A549 (cell line): ENCODE measurements around the gene TRAF3. TPM values are rescaled to one million over a fixed set of nuclear protein-coding genes. Genes with fewer than 3 reads are reported as not detected.
A peak's percentile ranks its signal among the peaks of the same experiment; 100 is the strongest.

ENCODE experiments used
- ATAC-seq, 2 experiments: fragments of 200-7000 bp in 1 of 2; fragments of >200 bp in 1 of 2; cut with Nextera tagmentation in 1 of 2; cut with Tn5 transposase in 1 of 2; 3 replicates each; pipeline versions ENCODE4 v1.8.0 to v1.9.1; 2018 to 2020; ENCODE audit warnings: mild to moderate bottlenecking in 1 of 2, moderate library complexity in 1 of 2
- CTCF ChIA-PET: fragments of 300-600 bp; sonication (Branson Sonifier 250); formaldehyde crosslinking; extraction: SDS; loops from one replicate; lab custom pipeline; 2021; ENCODE audit warnings: antibody characterized with exemption, inconsistent platforms; lab: Yijun Ruan, JAX
- POLR2A ChIA-PET: fragments of 350-600 bp; formaldehyde crosslinking; extraction: SDS; loops from one replicate; lab custom pipeline; 2021; ENCODE audit warnings: antibody characterized with exemption, inconsistent platforms; lab: Yijun Ruan, JAX
- DNase-seq, 2 experiments: peaks; one replicate each; pipeline versions ENCODE4 v3.0.0 to v3.0.0-alpha.2; 2011 to 2016; ENCODE audit warnings: low read depth in 1 of 2, low spot score in 1 of 2
- FAIRE-seq: peaks from 2 replicates; lab custom pipeline; 2011; peaks lifted over from hg19 to GRCh38; lab: Jason Lieb, UNC
- H3K27ac ChIP-seq, 2 experiments: fragments of >200 bp; sonication (Bioruptor Twin); formaldehyde crosslinking; 3 replicates each; pipeline ENCODE4 v1.5.1; 2016 to 2017
- H3K4me1 ChIP-seq: fragments of >200 bp; sonication (Bioruptor Twin); formaldehyde crosslinking; 3 replicates; pipeline ENCODE4 v1.6.1; 2016
- H3K4me2 ChIP-seq: fragments of >200 bp; sonication (Bioruptor Twin); formaldehyde crosslinking; 3 replicates; pipeline ENCODE4 v1.6.1; 2016
- H3K4me3 ChIP-seq: fragments of >200 bp; sonication (Bioruptor Twin); formaldehyde crosslinking; 3 replicates; pipeline ENCODE4 v1.5.1; 2016
- H3K9me3 ChIP-seq: fragments of >200 bp; sonication (Bioruptor Twin); formaldehyde crosslinking; 3 replicates; pipeline ENCODE4 v1.6.1; 2016
- BCL3 ChIP-seq: fragments of >200 bp; sonication (Bioruptor Twin); formaldehyde crosslinking; IDR thresholded peaks from 3 replicates; pipeline ENCODE4 v1.6.1; 2016
- BHLHE40 ChIP-seq: IDR thresholded peaks from 2 replicates; pipeline ENCODE4 v1.6.1; 2012; ENCODE audit warnings: low read depth, low read length, inconsistent platforms
- CEBPB ChIP-seq, 2 experiments: fragments of >200 bp in 1 of 2; sonication (Bioruptor Twin) in 1 of 2; formaldehyde crosslinking in 1 of 2; IDR thresholded peaks; 2 replicates each; pipeline ENCODE4 v1.6.1; 2012 to 2016
- CHD2 ChIP-seq: fragments of 150-350 bp; IDR thresholded peaks from 2 replicates; pipeline ENCODE4 v1.6.1; 2014; ENCODE audit warnings: low read length; ENCODE audit not compliant: partially characterized antibody
- ELK1 ChIP-seq: fragments of 150-350 bp; IDR thresholded peaks from 2 replicates; pipeline ENCODE4 v1.6.1; 2014; ENCODE audit warnings: low read depth, mild to moderate bottlenecking, low read length
- FOXS1 ChIP-seq: fragments of 250-450 bp; sonication (Bioruptor Pico); IDR thresholded peaks from 2 replicates; pipeline ENCODE4 v1.5.0; 2020; ENCODE audit warnings: mild to moderate bottlenecking, moderate library complexity
- HDAC2 ChIP-seq: fragments of 200-600 bp; sonication (generic); IDR thresholded peaks from 2 replicates; pipeline ENCODE4 v1.6.1; 2016
- HOXB5 ChIP-seq: fragments of 250-450 bp; sonication (Bioruptor Pico); IDR thresholded peaks from 2 replicates; pipeline ENCODE4 v1.5.0; 2020; ENCODE audit warnings: mild to moderate bottlenecking, moderate library complexity
- JUN ChIP-seq, 2 experiments: fragments of >200 bp; sonication (Bioruptor Twin); formaldehyde crosslinking; IDR thresholded peaks; 2 replicates in 1 of 2; 3 replicates in 1 of 2; pipeline ENCODE4 v1.6.1; 2016 to 2017
- JUNB ChIP-seq: fragments of >200 bp; sonication (Bioruptor Twin); formaldehyde crosslinking; IDR thresholded peaks from 2 replicates; pipeline ENCODE4 v1.6.1; 2016
- MYC ChIP-seq: IDR thresholded peaks from 2 replicates; pipeline ENCODE4 v1.6.1; 2012; ENCODE audit warnings: mild to moderate bottlenecking, inconsistent platforms, low read length, improper control_type of control experiment, borderline replicate concordance
- NPAS2 ChIP-seq: fragments of 250-450 bp; sonication (Bioruptor Pico); IDR thresholded peaks from 2 replicates; pipeline ENCODE4 v1.8.0; 2022; ENCODE audit warnings: mild to moderate bottlenecking, moderate library complexity, borderline replicate concordance
- PBX3 ChIP-seq: IDR thresholded peaks from 2 replicates; pipeline ENCODE4 v1.6.1; 2012
- POLR2AphosphoS2 ChIP-seq: conservative IDR thresholded peaks from 2 replicates; pipeline ENCODE4 v1.6.1; 2012; ENCODE audit warnings: low read length, improper control_type of control experiment, inconsistent platforms
- SMC3 ChIP-seq: fragments of >200 bp; sonication (Bioruptor Twin); formaldehyde crosslinking; IDR thresholded peaks from 3 replicates; pipeline ENCODE4 v1.6.1; 2018; ENCODE audit warnings: inconsistent platforms
- TP53 ChIP-seq: fragments of 250-450 bp; sonication (Bioruptor Pico); IDR thresholded peaks from 2 replicates; pipeline ENCODE4 v1.5.0; 2021; ENCODE audit warnings: mild to moderate bottlenecking, moderate library complexity
- USF2 ChIP-seq: fragments of 450-650 bp; IDR thresholded peaks from 2 replicates; pipeline ENCODE4 v1.6.1; 2014; ENCODE audit warnings: antibody characterized with exemption
- ZC3H11A ChIP-seq: fragments of 450-650 bp; IDR thresholded peaks from 2 replicates; pipeline ENCODE4 v1.6.1; 2014; ENCODE audit warnings: antibody characterized with exemption, mild to moderate bottlenecking
- WGBS: methylation state at CpG from one replicate; pipeline ENCODE4 v1.1.6; 2017; ENCODE audit errors: missing lambda C conversion rate; 5-methylcytosine and 5-hydroxymethylcytosine counted together
- polyA plus RNA-seq, 4 experiments: library from polyadenylated mRNA; depleted of rRNA in 3 of 4; stranded (reverse); fragments of >200 nt; fragmentation: RNase III in 1 of 4; extraction: RNeasy Plus Mini Kit Qiagen cat#74134 plus additional on column Dnase treatment in 1 of 4; gene quantifications; 2 replicates in 3 of 4; 3 replicates in 1 of 4; pipeline ENCODE4 v1.2.3, GENCODE V29; 2011 to 2017

Gene TRAF3
- polyA plus RNA-seq, 2 of the 4 experiments (the other 2 are of a cell fraction), result 20.2 to 25.5 TPM

GRCh38 chr14:102825307-102826095, 48.3 kb downstream of the TRAF3 start:
- no peak overlapping the region for H3K4me2 ChIP-seq
- no peak for DNase-seq
- TF ChIP-seq USF2 (no peak), HDAC2 (no peak), CHD2 (no peak), SMC3 (no peak), NPAS2 (no peak), JUNB (no peak), FOXS1 (CRISPR knock-in tag) (no peak), MYC (no peak), BCL3 (no peak), ZC3H11A (no peak), ELK1 (no peak), PBX3 (no peak), TP53 (CRISPR knock-in tag) (no peak), POLR2AphosphoS2 (no peak), JUN (IDR thresholded peaks at IDR 0.05) (no peak)
- TF ChIP-seq, all 56 proteins: peak for 0
- FAIRE-seq (no peak), ATAC-seq (peak in 1 of 2 experiments; percentile 27; a peak in 3 of 6 replicates)
- WGBS, result 92% methylated on average over 21 of the region's 22 CpGs
- ChIA-PET CTCF (no interaction called here), POLR2A (no interaction called here)
- Histone ChIP-seq H3K9me3 (no peaks in the 10 kb centered on the region), H3K27ac (peak overlapping the region in 1 of 2 experiments; percentile 39; a peak in 2 of 6 replicates), H3K4me1 (peaks cover 13% of the 10 kb centered on the region; the same call in 2 of the 3 replicates), H3K4me3 (no peak overlapping the region)

GRCh38 chr14:102826161-102826560, 48.9 kb downstream of the TRAF3 start:
- ATAC-seq, result no peak
- no peak for FAIRE-seq
- DNase-seq, result no peak
- Histone ChIP-seq H3K4me2 (no peak overlapping the region), H3K9me3 (no peaks in the 10 kb centered on the region), H3K4me1 (peaks cover 13% of the 10 kb centered on the region; the same call in 2 of the 3 replicates), H3K27ac (no peak overlapping the region), H3K4me3 (no peak overlapping the region)
- TF ChIP-seq BHLHE40, result no peak
- no peak for TF ChIP-seq HOXB5 (CRISPR knock-in tag)
- no peak for TF ChIP-seq CEBPB (IDR thresholded peaks at IDR 0.05)
- TF ChIP-seq ELK1, result no peak
- CTCF ChIA-PET, result no interaction called here
- WGBS, result 93% methylated on average over 11 of the region's 11 CpGs
- POLR2A ChIA-PET, result no interaction called here
